Measurements from ENCODE around the gene FLVCR2.

Gene FLVCR2

GRCh38 chr14:75549169-75549568 is 29.3 kb upstream of the FLVCR2 start:
- Histone ChIP-seq H3K27ac (ENCODE audit: low read length, poor library complexity, severe bottlenecking) (no peak overlapping the region), H3K4me3 (ENCODE audit: insufficient read depth in 1 of 2, low read depth in 1 of 2, low read length in 2 of 2) (no peak overlapping the region), H3K4me1 (ENCODE audit: control insufficient read depth, insufficient read depth, low read depth, low read length) (no peaks in the 10 kb centered on the region), H3K9ac (ENCODE audit: low read length) (no peak overlapping the region), H2BK5ac (ENCODE audit: low read depth, low read length, poor library complexity, severe bottlenecking) (no peak overlapping the region), H3K9me3 (ENCODE audit: control insufficient read depth, low read length) (no peaks in the 10 kb centered on the region), H2BK12ac (ENCODE audit: low read length in 2 of 2) (peak overlapping the region in 1 of 2 experiments; percentile 38), H3K18ac (ENCODE audit: low read depth in 1 of 2, low read length in 2 of 2) (no peak overlapping the region), H3K4ac (ENCODE audit: low read depth in 1 of 2, low read length in 2 of 2) (no peak overlapping the region), H3K79me1 (replicated peaks; ENCODE audit: low read length, poor library complexity, severe bottlenecking) (no peaks in the 10 kb centered on the region), H2BK15ac (ENCODE audit: low read depth, poor library complexity, severe bottlenecking) (no peak overlapping the region), H4K91ac (ENCODE audit: low read length) (no peak overlapping the region), H3K23ac (ENCODE audit: low read length in 2 of 2) (no peak overlapping the region), H3K14ac (ENCODE audit: low read length in 2 of 2) (peak overlapping the region in 1 of 2 experiments; percentile 16), H2AFZ (ENCODE audit: low read depth, low read length) (no peak overlapping the region), H4K8ac (ENCODE audit: low read length) (no peak overlapping the region), H3K36me3 (ENCODE audit: control insufficient read depth in 1 of 2, insufficient read depth in 2 of 2, low read depth in 1 of 2, low read length in 2 of 2) (no peaks in the 10 kb centered on the region), H2AK5ac (ENCODE audit: low read length, severe bottlenecking) (no peak overlapping the region), H2BK120ac (ENCODE audit: low read depth, low read length) (no peak overlapping the region), H3K27me3 (ENCODE audit: control insufficient read depth in 1 of 2, insufficient read depth in 1 of 2, low read length in 2 of 2) (peaks cover 0 to 28% of the 10 kb centered on the region in 2 experiments), H3K4me2 (ENCODE audit: low read length, poor library complexity, severe bottlenecking) (no peak overlapping the region)
- no peak for DNase-seq
- 77% methylated on average over 5 of the region's 5 CpGs for WGBS

- Histone ChIP-seq H2BK120ac (ENCODE audit: low read depth, low read length) (no peak overlapping the region), H3K23ac (ENCODE audit: low read length in 2 of 2) (no peak overlapping the region), H3K14ac (ENCODE audit: low read length in 2 of 2) (no peak overlapping the region), H3K18ac (ENCODE audit: low read depth in 1 of 2, low read length in 2 of 2) (peak overlapping the region in 1 of 2 experiments; percentile 26), H3K9me3 (ENCODE audit: control insufficient read depth, low read length) (no peaks in the 10 kb centered on the region), H2BK15ac (ENCODE audit: low read depth, poor library complexity, severe bottlenecking) (no peak overlapping the region), H2AK5ac (ENCODE audit: low read length, severe bottlenecking) (no peak overlapping the region), H3K4me2 (ENCODE audit: low read length, poor library complexity, severe bottlenecking) (no peak overlapping the region), H2BK12ac (ENCODE audit: low read length in 2 of 2) (no peak overlapping the region), H3K36me3 (ENCODE audit: control insufficient read depth in 1 of 2, insufficient read depth in 2 of 2, low read depth in 1 of 2, low read length in 2 of 2) (no peaks in the 10 kb centered on the region), H3K4me3 (ENCODE audit: insufficient read depth in 1 of 2, low read depth in 1 of 2, low read length in 2 of 2) (no peak overlapping the region), H3K27ac (ENCODE audit: low read length, poor library complexity, severe bottlenecking) (no peak overlapping the region), H3K27me3 (ENCODE audit: control insufficient read depth in 1 of 2, insufficient read depth in 1 of 2, low read length in 2 of 2) (peaks cover 0 to 30% of the 10 kb centered on the region in 2 experiments), H3K4me1 (ENCODE audit: control insufficient read depth, insufficient read depth, low read depth, low read length) (no peaks in the 10 kb centered on the region), H2AFZ (ENCODE audit: low read depth, low read length) (no peak overlapping the region), H4K8ac (ENCODE audit: low read length) (peak overlapping the region; percentile 31), H3K79me1 (replicated peaks; ENCODE audit: low read length, poor library complexity, severe bottlenecking) (no peaks in the 10 kb centered on the region), H3K9ac (ENCODE audit: low read length) (no peak overlapping the region), H2BK5ac (ENCODE audit: low read depth, low read length, poor library complexity, severe bottlenecking) (no peak overlapping the region), H4K91ac (ENCODE audit: low read length) (no peak overlapping the region), H3K4ac (ENCODE audit: low read depth in 1 of 2, low read length in 2 of 2) (no peak overlapping the region)
- no peak for DNase-seq
- 87% methylated on average over 6 of the region's 7 CpGs for WGBS
Measured at GRCh38 chr14:75551021-75551420, 27.4 kb upstream of the FLVCR2 start.

- H3K18ac ChIP-seq (ENCODE audit: low read depth in 1 of 2, low read length in 2 of 2): peak overlapping the region; percentile 66 to 71
- no peaks in the 10 kb centered on the region for H3K79me1 ChIP-seq (replicated peaks; ENCODE audit: low read length, poor library complexity, severe bottlenecking)
- H3K36me3 ChIP-seq (ENCODE audit: control insufficient read depth in 1 of 2, insufficient read depth in 2 of 2, low read depth in 1 of 2, low read length in 2 of 2): no peaks in the 10 kb centered on the region
Measured at GRCh38 chr14:75553157-75553556, 25.3 kb upstream of the FLVCR2 start.

GRCh38 chr14:75553761-75554364 is 24.6 kb upstream of the FLVCR2 start:
- peak; percentile 59 for DNase-seq
- Histone ChIP-seq H3K23ac (ENCODE audit: low read length in 2 of 2) (no peak overlapping the region), H4K8ac (ENCODE audit: low read length) (no peak overlapping the region), H3K27ac (ENCODE audit: low read length, poor library complexity, severe bottlenecking) (no peak overlapping the region), H3K9ac (ENCODE audit: low read length) (no peak overlapping the region), H3K9me3 (ENCODE audit: control insufficient read depth, low read length) (no peaks in the 10 kb centered on the region), H2BK120ac (ENCODE audit: low read depth, low read length) (no peak overlapping the region), H3K4me2 (ENCODE audit: low read length, poor library complexity, severe bottlenecking) (no peak overlapping the region), H4K91ac (ENCODE audit: low read length) (no peak overlapping the region), H3K18ac (ENCODE audit: low read depth in 1 of 2, low read length in 2 of 2) (no peak overlapping the region), H3K79me1 (replicated peaks; ENCODE audit: low read length, poor library complexity, severe bottlenecking) (no peaks in the 10 kb centered on the region), H3K4me1 (ENCODE audit: control insufficient read depth, insufficient read depth, low read depth, low read length) (no peaks in the 10 kb centered on the region), H2AFZ (ENCODE audit: low read depth, low read length) (no peak overlapping the region), H2BK15ac (ENCODE audit: low read depth, poor library complexity, severe bottlenecking) (no peak overlapping the region), H2BK5ac (ENCODE audit: low read depth, low read length, poor library complexity, severe bottlenecking) (no peak overlapping the region), H2BK12ac (ENCODE audit: low read length in 2 of 2) (peak overlapping the region in 1 of 2 experiments; percentile 21), H3K27me3 (ENCODE audit: control insufficient read depth in 1 of 2, insufficient read depth in 1 of 2, low read length in 2 of 2) (peaks cover 0 to 30% of the 10 kb centered on the region in 2 experiments), H3K4me3 (ENCODE audit: insufficient read depth in 1 of 2, low read depth in 1 of 2, low read length in 2 of 2) (no peak overlapping the region), H3K36me3 (ENCODE audit: control insufficient read depth in 1 of 2, insufficient read depth in 2 of 2, low read depth in 1 of 2, low read length in 2 of 2) (no peaks in the 10 kb centered on the region), H2AK5ac (ENCODE audit: low read length, severe bottlenecking) (no peak overlapping the region), H3K14ac (ENCODE audit: low read length in 2 of 2) (no peak overlapping the region), H3K4ac (ENCODE audit: low read depth in 1 of 2, low read length in 2 of 2) (no peak overlapping the region)
- WGBS: 19% methylated on average over 2 of the region's 4 CpGs

More at GRCh38 chr14:75553157-75553556, 25.3 kb upstream of the FLVCR2 start:
- no peak overlapping the region for H3K4me3 ChIP-seq (ENCODE audit: insufficient read depth in 1 of 2, low read depth in 1 of 2, low read length in 2 of 2)
- H2BK120ac ChIP-seq (ENCODE audit: low read depth, low read length): no peak overlapping the region
- H4K8ac ChIP-seq (ENCODE audit: low read length): no peak overlapping the region
- peak overlapping the region; percentile 74 for H4K91ac ChIP-seq (ENCODE audit: low read length)
- 100% methylated on average over 5 of the region's 6 CpGs for WGBS
- no peak overlapping the region for H2AFZ ChIP-seq (ENCODE audit: low read depth, low read length)
- H2BK5ac ChIP-seq (ENCODE audit: low read depth, low read length, poor library complexity, severe bottlenecking): no peak overlapping the region
- no peak overlapping the region for H2BK15ac ChIP-seq (ENCODE audit: low read depth, poor library complexity, severe bottlenecking)
- no peak overlapping the region for H3K9ac ChIP-seq (ENCODE audit: low read length)
- H3K4me2 ChIP-seq (ENCODE audit: low read length, poor library complexity, severe bottlenecking): no peak overlapping the region
- H3K27ac ChIP-seq (ENCODE audit: low read length, poor library complexity, severe bottlenecking): no peak overlapping the region
- H2BK12ac ChIP-seq (ENCODE audit: low read length in 2 of 2): peak overlapping the region; percentile 72 to 93
- H2AK5ac ChIP-seq (ENCODE audit: low read length, severe bottlenecking): no peak overlapping the region
- H3K4ac ChIP-seq (ENCODE audit: low read depth in 1 of 2, low read length in 2 of 2): no peak overlapping the region
- no peaks in the 10 kb centered on the region for H3K4me1 ChIP-seq (ENCODE audit: control insufficient read depth, insufficient read depth, low read depth, low read length)
- peaks cover 0 to 30% of the 10 kb centered on the region in 2 experiments for H3K27me3 ChIP-seq (ENCODE audit: control insufficient read depth in 1 of 2, insufficient read depth in 1 of 2, low read length in 2 of 2)
- no peak overlapping the region for H3K14ac ChIP-seq (ENCODE audit: low read length in 2 of 2)
- DNase-seq: no peak
- no peaks in the 10 kb centered on the region for H3K9me3 ChIP-seq (ENCODE audit: control insufficient read depth, low read length)
- no peak overlapping the region for H3K23ac ChIP-seq (ENCODE audit: low read length in 2 of 2)
